GM12878 (cell line): ENCODE data around the gene AJM1. TPM values are rescaled to one million over a fixed set of nuclear protein-coding genes. Genes with fewer than 3 reads are reported as not detected.

Experiments used
- BACH1 ChIP-seq: fragments of 450-650 bp; IDR thresholded peaks from 2 replicates; pipeline ENCODE4 v1.6.1; 2017; ENCODE audit warnings: mild to moderate bottlenecking, borderline replicate concordance
- CEBPB ChIP-seq, 2 experiments: fragments of 150-350 bp in 1 of 2; IDR thresholded peaks; 2 replicates each; pipeline ENCODE4 v1.6.1; 2012 to 2014; ENCODE audit warnings: low read depth in 2 of 2, low read length in 2 of 2, borderline replicate concordance in 1 of 2, inconsistent platforms in 1 of 2
- CTCF ChIP-seq, 3 experiments: IDR thresholded peaks in 2 of 3; conservative IDR thresholded peaks in 1 of 3; 2 replicates each; pipeline ENCODE4 v1.5.1; 2011; ENCODE audit warnings: low read depth in 3 of 3, low read length in 3 of 3, mild to moderate bottlenecking in 3 of 3, control low read depth in 2 of 3, moderate library complexity in 2 of 3, inconsistent platforms in 1 of 3, mixed read lengths in 1 of 3; ENCODE audit not compliant: control insufficient read depth in 2 of 3, insufficient read depth in 1 of 3; ENCODE audit errors: extremely low read depth in 1 of 3
- EED ChIP-seq: sonication (generic); IDR thresholded peaks from 2 replicates; pipeline ENCODE4 v1.6.1; 2016; ENCODE audit warnings: antibody characterized with exemption, low read depth
- IKZF1 ChIP-seq: fragments of 450-650 bp; conservative IDR thresholded peaks from 2 replicates; pipeline ENCODE4 v1.6.1; 2017; ENCODE audit warnings: antibody characterized with exemption, mild to moderate bottlenecking
- KLF5 ChIP-seq: fragments of 450-650 bp; IDR thresholded peaks from 2 replicates; pipeline ENCODE4 v1.6.1; 2014; ENCODE audit warnings: mild to moderate bottlenecking; ENCODE audit not compliant: partially characterized antibody
- MTA2 ChIP-seq: fragments of 450-650 bp; IDR thresholded peaks from 2 replicates; pipeline ENCODE4 v1.6.1; 2016; ENCODE audit warnings: low read depth, mild to moderate bottlenecking, moderate library complexity
- MYC ChIP-seq: IDR thresholded peaks from 2 replicates; pipeline ENCODE4 v1.6.1; 2011; ENCODE audit warnings: mild to moderate bottlenecking, low read length, moderate library complexity, inconsistent platforms; ENCODE audit not compliant: insufficient read depth, insufficient replicate concordance, insufficient read length, severe bottlenecking
- NRF1 ChIP-seq: conservative IDR thresholded peaks from 2 replicates; pipeline ENCODE4 v1.6.1; 2011; ENCODE audit warnings: mild to moderate bottlenecking, low read depth, low read length, improper control_type of control experiment
- POLR2AphosphoS2 ChIP-seq: IDR thresholded peaks from 2 replicates; pipeline ENCODE4 v1.6.1; 2011; ENCODE audit warnings: low read depth, mild to moderate bottlenecking, low read length, improper control_type of control experiment, moderate library complexity
- RAD51 ChIP-seq: fragments of 450-650 bp; IDR thresholded peaks from 2 replicates; pipeline ENCODE4 v1.6.1; 2016; ENCODE audit warnings: moderate library complexity, mild to moderate bottlenecking, inconsistent platforms
- SUPT20H ChIP-seq: IDR thresholded peaks from 2 replicates; pipeline ENCODE4 v1.6.1; 2011; ENCODE audit warnings: low read depth, mild to moderate bottlenecking, low read length, moderate library complexity, borderline replicate concordance; ENCODE audit not compliant: control insufficient read depth
- ZBTB33 ChIP-seq: fragments of 450-650 bp; IDR thresholded peaks from 2 replicates; pipeline ENCODE4 v1.6.1; 2017; ENCODE audit warnings: mild to moderate bottlenecking
- polyA plus RNA-seq, 11 experiments: library from polyadenylated mRNA; depleted of rRNA in 4 of 11; unstranded in 6 of 11; stranded (reverse) in 5 of 11; fragments of >200 nt; fragmentation: Nextera tagmentation in 4 of 11; fragmentation: Illumina TruSeq in 1 of 11; extraction: Ambion mirVana in 4 of 11; extraction: Trizol in 1 of 11; gene quantifications; 1 replicate in 1 of 11; 2 replicates in 10 of 11; pipeline versions ENCODE4 v1.2.1 to v1.2.3, GENCODE V29; 2011 to 2016; ENCODE audit warnings: inconsistent platforms in 2 of 11, missing spikeins in 2 of 11, low read depth in 1 of 11
- total RNA-seq, 4 experiments: library from RNA; depleted of rRNA in 3 of 4; stranded (reverse); fragments of >200 nt in 3 of 4; fragmentation: Illumina TruSeq in 1 of 4; extraction: Trizol in 1 of 4; gene quantifications; 2 replicates each; pipeline versions ENCODE4 v1.2.1 to v1.2.3, GENCODE V29; 2013 to 2021
- TF ChIP-seq, protein P1 (sequence below): fragments of 450-650 bp; IDR thresholded peaks from 2 replicates; pipeline ENCODE4 v1.6.1; 2016; ENCODE audit warnings: mild to moderate bottlenecking
- TF ChIP-seq, protein P2 (sequence below): IDR thresholded peaks from 2 replicates; pipeline ENCODE4 v1.6.1; 2012; ENCODE audit warnings: improper control_type of control experiment, low read depth, low read length; ENCODE audit not compliant: insufficient replicate concordance
- TF ChIP-seq, protein P3 (sequence below): fragments of 450-650 bp; conservative IDR thresholded peaks from 2 replicates; pipeline ENCODE4 v1.6.1; 2017; ENCODE audit warnings: mild to moderate bottlenecking, moderate library complexity

AJM1 gene
- total and polyA plus RNA-seq, 10 of the 15 experiments (the other 5 are each of a cell fraction or from before 2014, with no cell fraction given): 0.06 to 2.5 (median 1.0) TPM; not detected in 2

DNA sequence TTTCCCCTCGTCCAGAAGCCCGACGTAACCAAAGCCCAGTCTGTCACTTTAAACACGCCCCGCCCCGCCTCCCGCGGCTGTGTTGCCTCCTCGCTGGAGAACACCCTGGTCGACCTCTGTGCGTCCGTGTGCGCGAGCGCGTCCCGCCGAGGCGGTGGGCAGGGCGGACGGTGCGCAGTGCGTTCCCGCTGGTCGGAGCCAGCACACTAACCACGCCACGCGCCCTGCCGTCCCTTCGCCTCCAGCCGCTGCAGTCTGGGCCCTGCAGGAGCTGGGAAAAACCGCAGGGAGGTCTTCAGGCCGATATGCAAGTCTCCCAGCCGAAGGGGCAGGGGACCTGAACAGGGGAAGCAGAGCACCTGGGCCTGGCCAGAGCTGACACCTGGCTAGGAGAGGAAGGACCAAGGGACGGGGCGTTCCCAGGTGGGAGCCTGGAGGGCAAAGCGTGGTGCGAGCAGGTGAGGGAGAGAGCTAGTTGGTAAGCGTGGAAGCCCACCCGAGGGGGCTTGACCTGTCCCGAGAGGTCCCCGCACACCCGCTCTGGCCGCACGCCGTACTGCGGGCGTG, 5.6 kb downstream of the AJM1 start (continued):
- TF ChIP-seq BACH1 (peak; percentile 61; the same call in 1 of the 2 replicates), MTA2 (no peak), POLR2AphosphoS2 (peak; percentile 61; the same call in 1 of the 2 replicates), IKZF1 (peak; percentile 63), MYC (peak; percentile 26), EED (no peak), NRF1 (peak; percentile 19; the same call in 1 of the 2 replicates), ZBTB33 (no peak), SUPT20H (no peak), CTCF (IDR thresholded peaks at IDR 0.05 in 2 of 3, conservative IDR thresholded peaks at IDR 0.05 in 1 of 3; ENCODE audit: control insufficient read depth in 2 of 3, extremely low read depth in 1 of 3, insufficient read depth in 1 of 3, low read depth in 3 of 3, low read length in 3 of 3) (no peak), KLF5 (no peak), RAD51 (no peak), CEBPB (IDR thresholded peaks at IDR 0.05; ENCODE audit: borderline replicate concordance in 1 of 2, low read depth in 2 of 2, low read length in 2 of 2) (no peak)
- TF ChIP-seq, protein P1, sequence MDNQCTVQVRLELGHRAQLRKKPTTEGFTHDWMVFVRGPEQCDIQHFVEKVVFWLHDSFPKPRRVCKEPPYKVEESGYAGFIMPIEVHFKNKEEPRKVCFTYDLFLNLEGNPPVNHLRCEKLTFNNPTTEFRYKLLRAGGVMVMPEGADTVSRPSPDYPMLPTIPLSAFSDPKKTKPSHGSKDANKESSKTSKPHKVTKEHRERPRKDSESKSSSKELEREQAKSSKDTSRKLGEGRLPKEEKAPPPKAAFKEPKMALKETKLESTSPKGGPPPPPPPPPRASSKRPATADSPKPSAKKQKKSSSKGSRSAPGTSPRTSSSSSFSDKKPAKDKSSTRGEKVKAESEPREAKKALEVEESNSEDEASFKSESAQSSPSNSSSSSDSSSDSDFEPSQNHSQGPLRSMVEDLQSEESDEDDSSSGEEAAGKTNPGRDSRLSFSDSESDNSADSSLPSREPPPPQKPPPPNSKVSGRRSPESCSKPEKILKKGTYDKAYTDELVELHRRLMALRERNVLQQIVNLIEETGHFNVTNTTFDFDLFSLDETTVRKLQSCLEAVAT: 0 out of 2 replicates have a peak, but pooled peaks have one; percentile 47
- TF ChIP-seq, protein P2, sequence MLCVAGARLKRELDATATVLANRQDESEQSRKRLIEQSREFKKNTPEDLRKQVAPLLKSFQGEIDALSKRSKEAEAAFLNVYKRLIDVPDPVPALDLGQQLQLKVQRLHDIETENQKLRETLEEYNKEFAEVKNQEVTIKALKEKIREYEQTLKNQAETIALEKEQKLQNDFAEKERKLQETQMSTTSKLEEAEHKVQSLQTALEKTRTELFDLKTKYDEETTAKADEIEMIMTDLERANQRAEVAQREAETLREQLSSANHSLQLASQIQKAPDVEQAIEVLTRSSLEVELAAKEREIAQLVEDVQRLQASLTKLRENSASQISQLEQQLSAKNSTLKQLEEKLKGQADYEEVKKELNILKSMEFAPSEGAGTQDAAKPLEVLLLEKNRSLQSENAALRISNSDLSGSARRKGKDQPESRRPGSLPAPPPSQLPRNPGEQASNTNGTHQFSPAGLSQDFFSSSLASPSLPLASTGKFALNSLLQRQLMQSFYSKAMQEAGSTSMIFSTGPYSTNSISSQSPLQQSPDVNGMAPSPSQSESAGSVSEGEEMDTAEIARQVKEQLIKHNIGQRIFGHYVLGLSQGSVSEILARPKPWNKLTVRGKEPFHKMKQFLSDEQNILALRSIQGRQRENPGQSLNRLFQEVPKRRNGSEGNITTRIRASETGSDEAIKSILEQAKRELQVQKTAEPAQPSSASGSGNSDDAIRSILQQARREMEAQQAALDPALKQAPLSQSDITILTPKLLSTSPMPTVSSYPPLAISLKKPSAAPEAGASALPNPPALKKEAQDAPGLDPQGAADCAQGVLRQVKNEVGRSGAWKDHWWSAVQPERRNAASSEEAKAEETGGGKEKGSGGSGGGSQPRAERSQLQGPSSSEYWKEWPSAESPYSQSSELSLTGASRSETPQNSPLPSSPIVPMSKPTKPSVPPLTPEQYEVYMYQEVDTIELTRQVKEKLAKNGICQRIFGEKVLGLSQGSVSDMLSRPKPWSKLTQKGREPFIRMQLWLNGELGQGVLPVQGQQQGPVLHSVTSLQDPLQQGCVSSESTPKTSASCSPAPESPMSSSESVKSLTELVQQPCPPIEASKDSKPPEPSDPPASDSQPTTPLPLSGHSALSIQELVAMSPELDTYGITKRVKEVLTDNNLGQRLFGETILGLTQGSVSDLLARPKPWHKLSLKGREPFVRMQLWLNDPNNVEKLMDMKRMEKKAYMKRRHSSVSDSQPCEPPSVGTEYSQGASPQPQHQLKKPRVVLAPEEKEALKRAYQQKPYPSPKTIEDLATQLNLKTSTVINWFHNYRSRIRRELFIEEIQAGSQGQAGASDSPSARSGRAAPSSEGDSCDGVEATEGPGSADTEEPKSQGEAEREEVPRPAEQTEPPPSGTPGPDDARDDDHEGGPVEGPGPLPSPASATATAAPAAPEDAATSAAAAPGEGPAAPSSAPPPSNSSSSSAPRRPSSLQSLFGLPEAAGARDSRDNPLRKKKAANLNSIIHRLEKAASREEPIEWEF: no peak
- TF ChIP-seq, protein P3, sequence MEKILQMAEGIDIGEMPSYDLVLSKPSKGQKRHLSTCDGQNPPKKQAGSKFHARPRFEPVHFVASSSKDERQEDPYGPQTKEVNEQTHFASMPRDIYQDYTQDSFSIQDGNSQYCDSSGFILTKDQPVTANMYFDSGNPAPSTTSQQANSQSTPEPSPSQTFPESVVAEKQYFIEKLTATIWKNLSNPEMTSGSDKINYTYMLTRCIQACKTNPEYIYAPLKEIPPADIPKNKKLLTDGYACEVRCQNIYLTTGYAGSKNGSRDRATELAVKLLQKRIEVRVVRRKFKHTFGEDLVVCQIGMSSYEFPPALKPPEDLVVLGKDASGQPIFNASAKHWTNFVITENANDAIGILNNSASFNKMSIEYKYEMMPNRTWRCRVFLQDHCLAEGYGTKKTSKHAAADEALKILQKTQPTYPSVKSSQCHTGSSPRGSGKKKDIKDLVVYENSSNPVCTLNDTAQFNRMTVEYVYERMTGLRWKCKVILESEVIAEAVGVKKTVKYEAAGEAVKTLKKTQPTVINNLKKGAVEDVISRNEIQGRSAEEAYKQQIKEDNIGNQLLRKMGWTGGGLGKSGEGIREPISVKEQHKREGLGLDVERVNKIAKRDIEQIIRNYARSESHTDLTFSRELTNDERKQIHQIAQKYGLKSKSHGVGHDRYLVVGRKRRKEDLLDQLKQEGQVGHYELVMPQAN: peak; percentile 65
